Measurements from ENCODE around the gene TMPO.

TMPO gene

GRCh38 chr12:98559666-98560065 lies 44.3 kb downstream of the TMPO start:
- H3K4me2 ChIP-seq = no peak overlapping the region
- H3K79me2 ChIP-seq (ENCODE audit: insufficient read depth, low read depth) = no peaks in the 10 kb centered on the region
- TF ChIP-seq CTCF (conservative IDR thresholded peaks at IDR 0.05; ENCODE audit: low read depth, low read length) = no peak
- no peaks in the 10 kb centered on the region for H4K20me1 ChIP-seq (ENCODE audit: insufficient read depth)
- H2AFZ ChIP-seq (ENCODE audit: low read depth) = no peak overlapping the region
- no peak overlapping the region for H3K27ac ChIP-seq
- no peaks in the 10 kb centered on the region for H3K4me1 ChIP-seq (ENCODE audit: low read depth, poor library complexity, severe bottlenecking)
- no peaks in the 10 kb centered on the region for H3K36me3 ChIP-seq (ENCODE audit: insufficient read depth)
- H3K4me3 ChIP-seq (IDR thresholded peaks at IDR 0.05; ENCODE audit: insufficient read depth, low read depth, low read length) = no peak overlapping the region
- H3K27me3 ChIP-seq (ENCODE audit: insufficient read depth, low read depth) = no peaks in the 10 kb centered on the region
- no peak overlapping the region for H3K9ac ChIP-seq

GRCh38 chr12:98561846-98562245 lies 46.5 kb downstream of the TMPO start:
- TF ChIP-seq CTCF (conservative IDR thresholded peaks at IDR 0.05; ENCODE audit: low read depth, low read length) = no peak
- no peak overlapping the region for H3K4me2 ChIP-seq
- no peak overlapping the region for H2AFZ ChIP-seq (ENCODE audit: low read depth)
- no peak overlapping the region for H3K9ac ChIP-seq
- no peaks in the 10 kb centered on the region for H4K20me1 ChIP-seq (ENCODE audit: insufficient read depth)
- H3K4me3 ChIP-seq (IDR thresholded peaks at IDR 0.05; ENCODE audit: insufficient read depth, low read depth, low read length) = no peak overlapping the region
- H3K36me3 ChIP-seq (ENCODE audit: insufficient read depth) = no peaks in the 10 kb centered on the region
- no peak overlapping the region for H3K27ac ChIP-seq
- H3K79me2 ChIP-seq (ENCODE audit: insufficient read depth, low read depth) = no peaks in the 10 kb centered on the region
- no peaks in the 10 kb centered on the region for H3K27me3 ChIP-seq (ENCODE audit: insufficient read depth, low read depth)
- H3K4me1 ChIP-seq (ENCODE audit: low read depth, poor library complexity, severe bottlenecking) = peaks cover 4% of the 10 kb centered on the region

- H3K4me2 ChIP-seq = no peak overlapping the region
- no peaks in the 10 kb centered on the region for H3K4me1 ChIP-seq (ENCODE audit: low read depth, poor library complexity, severe bottlenecking)
- H4K20me1 ChIP-seq (ENCODE audit: insufficient read depth) = no peaks in the 10 kb centered on the region
- H3K27me3 ChIP-seq (ENCODE audit: insufficient read depth, low read depth) = no peaks in the 10 kb centered on the region
- no peak; the same call in 1 of the 2 replicates for TF ChIP-seq CTCF (conservative IDR thresholded peaks at IDR 0.05; ENCODE audit: low read depth, low read length)
- no peak overlapping the region for H3K9ac ChIP-seq
- H3K79me2 ChIP-seq (ENCODE audit: insufficient read depth, low read depth) = no peaks in the 10 kb centered on the region
- H2AFZ ChIP-seq (ENCODE audit: low read depth) = no peak overlapping the region
- H3K36me3 ChIP-seq (ENCODE audit: insufficient read depth) = no peaks in the 10 kb centered on the region
- H3K4me3 ChIP-seq (IDR thresholded peaks at IDR 0.05; ENCODE audit: insufficient read depth, low read depth, low read length) = no peak overlapping the region
- no peak overlapping the region for H3K27ac ChIP-seq
Measured at GRCh38 chr12:98572010-98572409, 56.6 kb downstream of the TMPO start.

GRCh38 chr12:98574110-98574509 lies 58.7 kb downstream of the TMPO start:
- Histone ChIP-seq H3K9ac (no peak overlapping the region), H3K4me3 (IDR thresholded peaks at IDR 0.05; ENCODE audit: insufficient read depth, low read depth, low read length) (no peak overlapping the region), H3K4me1 (ENCODE audit: low read depth, poor library complexity, severe bottlenecking) (peaks cover 5% of the 10 kb centered on the region), H3K36me3 (ENCODE audit: insufficient read depth) (no peaks in the 10 kb centered on the region), H3K27me3 (ENCODE audit: insufficient read depth, low read depth) (no peaks in the 10 kb centered on the region), H3K27ac (no peak overlapping the region), H3K79me2 (ENCODE audit: insufficient read depth, low read depth) (no peaks in the 10 kb centered on the region), H2AFZ (ENCODE audit: low read depth) (no peak overlapping the region), H3K4me2 (no peak overlapping the region), H4K20me1 (ENCODE audit: insufficient read depth) (no peaks in the 10 kb centered on the region)
- no peak for TF ChIP-seq CTCF (conservative IDR thresholded peaks at IDR 0.05; ENCODE audit: low read depth, low read length)

Data from KMS-11 (cell line).